DMS53 treated with DMSO at 0.1 percent for 48 hours (cell line): Measurements from ENCODE around the gene PABPN1L.
"Not testable (repeated sequence)": the region's sequence is repeated elsewhere in the genome, so short reads cannot be mapped to it uniquely, and the experiment has no call there.

Experiments
- DNase-seq: peaks from one replicate; lab custom pipeline; 2025; ENCODE audit not compliant: unreplicated experiment; lab: John Stamatoyannopoulos, UW

The PABPN1L gene

DNA sequence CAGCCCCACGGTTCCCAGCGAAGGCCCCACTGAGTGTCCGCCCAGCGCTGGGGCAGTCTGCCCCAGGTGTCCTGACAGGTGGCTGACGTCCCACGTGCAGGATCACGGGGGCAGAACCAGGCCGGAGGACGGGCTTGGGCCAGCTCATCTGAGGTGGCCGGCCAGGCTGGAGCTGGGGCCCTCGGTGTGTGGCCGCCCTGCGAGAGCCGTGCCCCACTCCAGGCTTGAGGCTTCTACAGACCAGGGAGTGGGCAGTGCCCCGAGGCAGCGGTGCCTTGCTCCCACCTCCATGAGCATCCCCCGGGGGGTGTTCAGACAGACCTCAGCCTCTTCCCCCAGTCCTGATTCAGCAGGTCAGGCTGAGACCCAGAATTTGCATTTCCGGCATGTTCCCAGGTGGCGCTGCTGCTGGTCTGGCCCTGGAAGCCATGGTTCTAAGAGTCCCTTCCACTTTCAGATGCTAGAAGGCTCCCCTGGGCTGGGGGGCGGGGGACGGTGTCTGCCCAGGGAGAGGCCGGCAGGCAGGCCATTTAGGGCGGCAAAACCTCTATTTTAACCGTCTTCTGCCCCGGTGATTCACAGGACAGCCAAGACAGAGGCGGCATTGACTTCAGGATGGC, 35.4 kb upstream of the PABPN1L start:
- DNase-seq, result no peak

DNA sequence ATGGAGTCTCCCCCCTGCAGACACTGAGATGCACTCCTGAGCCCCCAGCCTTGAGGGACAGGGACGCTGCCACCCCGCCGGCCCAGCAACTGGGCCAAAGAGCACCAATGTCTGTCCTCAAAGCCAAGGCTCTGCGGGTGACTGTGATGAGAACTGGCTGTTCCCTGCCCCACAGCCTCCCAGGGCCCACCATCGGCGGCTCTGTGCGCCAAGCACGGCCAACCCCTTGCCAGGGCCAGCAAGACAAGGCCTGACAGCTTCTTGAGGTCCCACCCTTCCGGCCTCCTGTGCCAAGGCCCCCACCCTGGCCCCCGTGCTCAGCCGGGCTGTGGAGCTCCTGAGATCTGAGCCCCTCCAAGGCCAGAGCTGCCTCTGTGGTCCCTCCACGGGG, 34.2 kb upstream of the PABPN1L start:
- DNase-seq, result no peak

DNA sequence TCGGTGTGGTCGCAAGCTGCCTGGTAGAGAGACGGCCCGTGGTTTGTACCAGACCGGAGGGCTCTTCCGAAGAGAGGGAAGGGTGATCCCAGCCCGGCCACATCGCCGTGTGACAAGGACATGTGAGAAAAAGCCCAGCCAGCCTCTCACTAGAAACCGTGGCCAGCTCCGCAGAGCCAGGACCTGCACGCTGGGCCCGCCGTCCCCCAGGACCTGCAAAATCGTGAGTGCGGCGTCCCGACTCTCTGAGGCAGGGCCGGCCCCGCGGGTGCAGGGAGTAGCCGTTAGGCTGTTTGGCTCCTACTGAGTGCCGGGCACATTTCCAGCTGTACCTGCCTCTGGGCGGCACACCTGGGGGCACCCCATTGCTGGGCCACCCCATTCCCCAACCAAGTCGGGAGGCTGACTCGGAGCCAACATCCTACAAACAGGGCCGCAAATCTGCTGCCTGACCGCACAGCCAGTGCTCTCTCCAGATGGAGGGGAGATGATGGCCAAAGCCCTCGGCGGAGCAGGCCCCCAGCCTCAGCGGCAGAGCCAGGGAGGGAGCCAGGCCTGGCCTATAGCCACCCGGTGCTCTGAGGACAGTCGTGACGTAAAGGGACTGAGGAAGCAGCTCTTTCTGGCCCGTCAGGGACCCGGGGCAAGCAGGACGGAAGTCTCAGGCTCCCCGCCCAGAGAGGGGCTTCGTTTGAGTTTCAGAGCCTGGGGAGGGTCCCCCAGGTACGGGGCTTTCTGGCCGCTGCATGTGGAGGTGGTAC, 33.6 kb upstream of the PABPN1L start:
- DNase-seq, result no peak

DNA sequence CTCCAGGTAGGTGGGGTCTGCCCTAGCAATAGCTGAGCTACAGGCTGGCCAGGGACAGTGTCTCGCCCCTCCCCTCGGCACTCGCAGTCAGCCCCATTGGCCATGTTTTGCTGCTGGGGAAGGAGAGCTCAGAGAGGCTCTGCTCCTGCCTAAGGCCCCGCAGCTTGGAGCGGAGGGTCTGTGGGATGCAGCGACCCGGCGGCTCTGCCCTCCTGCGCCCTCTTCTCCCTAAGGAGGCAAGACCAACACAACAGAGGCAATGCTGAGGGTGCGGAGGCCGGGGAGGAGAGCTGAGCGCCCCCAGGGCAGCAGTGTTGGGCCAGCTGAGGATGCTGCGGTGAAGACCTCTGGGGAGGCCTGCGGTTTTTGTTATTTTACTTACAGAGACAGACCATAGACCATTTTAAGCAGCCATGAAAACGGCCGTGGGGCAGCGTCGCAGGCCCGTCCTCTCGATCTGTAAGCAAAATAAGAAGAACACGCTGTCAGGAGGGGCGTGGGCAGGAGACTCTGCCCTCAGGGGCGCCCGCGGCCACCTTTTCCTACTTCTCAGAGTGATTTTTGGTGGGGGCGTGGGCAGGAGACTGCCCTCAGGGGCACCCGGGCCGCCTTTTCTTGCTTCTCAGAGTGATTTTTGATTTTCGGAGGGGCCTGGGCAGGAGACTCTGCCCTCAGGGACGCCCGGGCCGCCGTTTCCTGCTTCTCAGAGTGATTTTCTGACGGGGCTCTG, 31.4 kb upstream of the PABPN1L start:
- DNase-seq, result no peak

DNA sequence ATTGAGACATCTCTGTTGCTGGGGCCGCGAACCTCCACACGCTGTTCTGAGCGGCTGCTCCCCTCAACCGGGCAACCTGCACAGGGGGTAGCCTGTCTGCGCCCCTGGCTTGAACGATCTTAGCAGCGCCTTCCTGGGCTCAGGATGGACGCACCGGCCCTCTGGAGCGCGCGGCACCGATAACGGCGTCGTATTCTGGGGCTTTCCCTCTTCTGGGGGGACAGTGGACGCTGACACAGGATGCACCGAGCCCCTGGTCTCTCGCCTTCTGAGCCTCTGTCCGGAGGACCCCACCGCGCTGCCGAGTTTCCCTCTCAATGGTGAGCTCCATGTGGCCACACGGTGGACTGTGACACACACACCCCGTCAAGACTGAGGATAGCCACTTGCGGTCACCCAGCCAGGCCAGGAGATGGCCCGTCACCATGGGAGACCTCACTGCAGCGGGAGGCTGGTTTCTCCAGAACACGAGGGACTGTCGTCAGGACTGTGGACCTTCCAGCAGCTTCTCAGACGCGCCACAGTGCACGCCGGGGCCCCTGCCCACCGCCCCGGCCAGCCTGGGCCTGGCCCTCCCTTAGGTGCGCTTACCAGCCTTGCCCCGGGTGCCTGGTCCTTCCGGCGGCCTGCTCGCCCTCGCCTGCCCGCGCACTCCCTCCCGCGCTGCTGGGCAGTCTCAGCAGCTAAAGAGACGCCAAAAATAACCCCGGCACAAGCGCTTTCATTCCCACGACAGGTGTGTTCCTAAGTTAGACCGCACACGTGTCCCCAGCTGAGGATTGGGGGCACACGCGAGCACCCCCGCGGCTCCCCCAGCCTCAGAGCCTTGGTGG, 30.0 kb upstream of the PABPN1L start:
- DNase-seq, result no peak

DNA sequence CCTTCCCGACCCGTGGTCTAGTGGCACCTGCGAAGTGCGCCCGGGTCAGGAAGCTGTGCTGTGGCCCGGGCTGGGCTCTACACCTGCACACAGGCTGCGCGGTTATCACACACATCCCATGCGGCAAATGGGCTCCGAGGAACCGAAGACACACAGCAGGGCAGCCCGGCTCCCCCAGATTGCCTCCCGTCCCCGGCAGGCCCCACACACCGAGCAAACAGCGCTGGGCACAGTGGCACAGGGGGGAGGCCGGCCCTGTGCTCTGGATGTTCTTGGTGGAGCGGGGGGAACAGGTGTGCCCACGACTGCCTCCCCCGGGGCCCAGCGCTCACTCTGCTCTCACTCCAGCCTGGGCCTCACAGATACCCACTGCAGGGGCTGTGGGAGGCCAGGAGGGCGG, 28.9 kb upstream of the PABPN1L start:
- no peak for DNase-seq

DNA sequence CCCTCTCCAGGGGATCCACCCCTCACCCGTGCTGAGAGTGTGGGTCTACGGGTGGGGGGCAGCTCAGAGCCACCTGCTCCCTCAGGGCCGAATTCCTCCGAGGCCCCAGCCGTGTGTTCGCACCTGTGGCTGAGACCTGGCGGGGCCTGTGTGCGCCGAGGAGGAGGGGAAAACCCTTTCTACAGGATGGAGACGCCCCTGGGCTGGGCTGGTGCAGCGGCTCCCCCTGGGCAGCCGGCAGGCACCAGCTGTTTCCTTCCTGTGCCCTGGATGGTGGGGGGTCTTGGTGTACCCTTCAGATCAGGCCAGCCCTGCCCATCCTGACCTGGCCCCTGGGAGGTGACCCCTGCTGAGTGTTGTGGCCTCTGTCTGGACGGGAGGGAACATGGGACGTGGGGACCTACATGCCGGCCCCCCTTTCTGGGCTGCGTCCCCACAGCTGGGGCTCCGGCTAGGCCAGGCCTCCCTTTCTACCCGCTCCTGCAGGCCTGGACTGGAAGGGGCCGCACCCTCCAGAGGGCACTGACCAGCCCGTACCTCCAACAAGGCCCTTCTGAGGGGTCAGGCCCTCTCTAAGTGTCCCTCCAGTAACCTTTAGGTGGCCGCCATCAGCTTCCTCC, 28.3 kb upstream of the PABPN1L start:
- no peak for DNase-seq

DNA sequence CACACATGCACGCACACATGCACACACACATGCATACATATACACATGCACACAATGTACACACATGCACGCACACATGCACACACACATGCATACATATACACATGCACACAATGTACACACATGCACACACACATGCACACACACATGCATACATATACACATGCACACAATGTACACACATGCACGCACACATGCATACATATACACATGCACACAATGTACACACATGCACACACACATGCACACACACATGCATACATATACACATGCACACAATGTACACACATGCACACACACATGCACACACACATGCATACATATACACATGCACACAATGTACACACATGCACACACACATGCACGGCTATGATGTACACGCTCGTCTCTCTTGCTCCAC, 27.8 kb upstream of the PABPN1L start:
- DNase-seq, result not testable (repeated sequence)

DNA sequence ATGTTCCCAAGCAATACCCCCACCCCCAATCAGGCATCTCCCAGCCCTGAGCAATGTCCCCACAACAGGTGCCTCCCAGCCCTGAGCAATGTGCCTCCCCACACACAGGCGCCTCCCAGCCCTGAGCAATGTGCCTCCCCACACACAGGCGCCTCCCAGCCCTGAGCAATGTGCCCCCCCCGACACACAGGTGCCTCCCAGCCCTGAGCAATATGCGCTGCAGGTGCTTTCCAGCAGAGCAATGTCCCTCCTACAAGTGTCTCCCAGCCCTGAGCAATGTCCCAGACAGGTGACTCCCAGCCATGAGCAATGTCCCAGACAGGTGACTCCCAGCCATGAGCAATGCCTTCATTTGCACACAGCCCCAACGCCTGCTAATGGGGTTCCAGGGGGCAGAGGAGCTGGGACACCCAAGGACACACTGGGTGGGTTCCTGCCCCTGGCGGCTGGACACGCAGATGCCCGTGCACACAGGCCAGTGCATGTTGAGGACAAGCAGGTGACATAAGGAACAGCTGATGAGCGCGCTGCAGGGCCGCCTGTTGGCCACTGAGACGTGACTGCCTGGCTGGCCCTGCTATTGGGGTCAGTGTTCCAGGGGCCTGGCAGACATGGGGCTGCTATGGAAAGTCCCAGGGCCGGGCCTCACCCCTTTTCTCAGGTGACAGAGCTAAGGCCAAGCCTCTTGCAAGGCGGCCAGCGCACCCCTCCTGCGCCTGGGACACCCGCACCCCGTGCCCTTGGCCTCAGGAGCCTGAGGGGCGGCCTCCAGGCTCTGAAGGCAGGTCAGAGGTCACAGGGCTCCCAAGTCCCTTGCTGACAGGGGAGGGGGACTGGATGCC, 26.9 kb upstream of the PABPN1L start:
- DNase-seq, result no peak

DNA sequence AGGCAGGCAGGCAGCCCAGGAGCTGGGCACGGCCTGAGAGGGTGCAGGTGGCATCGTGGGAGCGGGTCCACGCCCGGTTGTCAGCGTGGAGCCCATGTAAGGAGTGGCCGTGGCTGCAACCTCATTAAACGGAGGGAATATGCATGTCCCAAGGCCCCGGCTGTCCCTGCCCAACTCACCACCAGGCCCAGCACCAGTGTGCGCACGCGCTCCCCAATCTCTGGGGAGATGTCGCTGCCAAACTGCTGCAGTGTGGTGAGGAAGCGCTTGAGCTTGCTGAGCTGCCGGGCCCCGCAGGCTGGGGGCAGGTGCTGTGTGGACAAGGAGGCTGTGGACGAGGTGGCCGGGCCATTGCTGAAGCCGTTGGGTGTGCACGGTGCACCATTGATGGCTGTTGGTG, 25.6 kb upstream of the PABPN1L start:
- no peak for DNase-seq

DNA sequence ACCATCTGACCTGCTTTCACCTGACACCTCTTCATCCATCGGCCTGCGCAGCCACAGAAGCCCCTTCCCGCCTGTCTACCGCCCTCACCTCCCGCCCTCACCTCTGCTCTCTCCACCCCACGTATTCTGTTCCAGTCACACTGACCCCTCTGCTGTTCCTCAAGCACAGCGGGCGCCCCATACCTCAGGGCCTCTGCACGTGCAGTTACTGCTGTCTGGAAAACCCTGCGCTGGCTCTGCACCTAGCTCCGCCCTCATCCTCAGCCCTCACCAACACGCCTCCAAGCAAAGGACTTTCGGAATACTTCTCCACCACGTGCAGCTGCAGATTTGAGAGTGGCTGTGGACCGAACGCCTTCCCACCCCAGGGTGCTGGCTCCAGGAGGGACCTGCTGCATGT, 24.6 kb upstream of the PABPN1L start:
- DNase-seq, result no peak

DNA sequence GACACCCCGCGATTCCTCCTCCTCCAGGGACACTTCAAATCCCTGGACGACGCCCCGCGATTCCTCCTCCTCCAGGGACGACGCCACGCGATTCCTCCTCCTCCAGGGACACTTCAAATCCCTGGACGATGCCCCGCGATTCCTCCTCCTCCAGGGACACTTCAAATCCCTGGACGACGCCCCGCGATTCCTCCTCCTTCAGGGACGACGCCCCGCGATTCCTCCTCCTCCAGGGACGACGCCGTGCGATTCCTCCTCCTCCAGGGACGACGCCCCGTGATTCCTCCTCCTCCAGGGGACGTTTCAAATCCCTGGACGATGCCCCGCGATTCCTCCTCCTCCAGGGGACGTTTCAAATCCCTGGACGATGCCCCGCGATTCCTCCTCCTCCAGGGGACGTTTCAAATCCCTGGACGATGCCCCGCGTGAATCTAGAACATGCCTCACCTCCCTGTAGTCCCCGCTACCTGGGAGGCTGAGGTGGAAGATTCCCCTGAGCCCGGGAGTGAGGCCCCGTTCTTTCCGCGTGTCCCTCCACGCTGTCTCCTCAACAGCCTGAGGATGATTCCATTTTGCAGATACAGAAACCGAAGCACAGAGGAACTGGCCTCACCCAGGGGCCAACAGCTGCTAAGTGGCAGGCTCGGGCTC, 23.4 kb upstream of the PABPN1L start:
- not testable (repeated sequence) for DNase-seq

DNA sequence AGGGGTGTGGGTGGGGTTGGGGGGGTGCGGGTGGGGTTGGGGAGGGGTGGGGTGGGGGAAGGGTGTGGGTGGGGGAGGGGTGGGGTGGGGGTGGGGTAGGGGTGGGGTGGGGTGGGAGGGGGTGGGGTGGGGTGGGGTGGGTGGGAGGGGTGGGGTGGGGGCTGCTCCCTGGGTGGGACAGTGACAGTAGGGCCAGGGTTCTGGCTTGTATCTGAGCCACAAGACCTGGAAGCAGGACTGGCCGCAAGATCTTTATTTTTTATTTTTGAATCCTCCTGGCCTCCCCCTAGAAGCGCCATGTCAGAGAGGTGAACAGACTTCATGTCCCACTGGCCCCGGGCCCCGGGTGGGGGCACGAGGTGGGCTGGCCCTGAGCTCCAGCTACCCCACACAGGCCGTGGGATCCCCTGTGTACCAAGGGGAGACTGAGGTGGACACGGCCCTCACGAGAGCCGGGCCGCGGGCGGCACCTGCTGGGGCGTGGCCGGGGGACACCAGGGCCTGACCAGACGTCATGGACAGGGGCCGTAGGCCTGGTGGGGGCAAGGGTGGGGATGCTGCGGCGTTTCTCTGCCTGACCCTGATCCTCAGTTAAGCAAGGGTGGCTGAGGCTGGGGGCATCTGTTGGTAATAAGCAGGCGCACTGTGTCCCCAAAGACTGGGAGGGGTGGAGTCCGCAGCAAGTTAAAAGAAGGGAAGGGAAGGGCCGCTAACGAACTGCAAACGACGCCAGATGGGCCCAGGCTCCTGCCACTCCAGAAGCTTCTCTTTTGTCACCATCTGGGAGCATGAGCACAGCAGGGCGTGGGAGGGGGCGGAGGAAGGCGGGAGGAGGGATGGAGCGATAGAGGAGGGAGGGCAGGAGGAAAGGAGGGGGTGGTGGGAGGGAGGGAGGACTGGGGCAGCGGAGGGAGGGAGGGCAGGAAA, 22.3 kb upstream of the PABPN1L start:
- DNase-seq, result no peak

DNA sequence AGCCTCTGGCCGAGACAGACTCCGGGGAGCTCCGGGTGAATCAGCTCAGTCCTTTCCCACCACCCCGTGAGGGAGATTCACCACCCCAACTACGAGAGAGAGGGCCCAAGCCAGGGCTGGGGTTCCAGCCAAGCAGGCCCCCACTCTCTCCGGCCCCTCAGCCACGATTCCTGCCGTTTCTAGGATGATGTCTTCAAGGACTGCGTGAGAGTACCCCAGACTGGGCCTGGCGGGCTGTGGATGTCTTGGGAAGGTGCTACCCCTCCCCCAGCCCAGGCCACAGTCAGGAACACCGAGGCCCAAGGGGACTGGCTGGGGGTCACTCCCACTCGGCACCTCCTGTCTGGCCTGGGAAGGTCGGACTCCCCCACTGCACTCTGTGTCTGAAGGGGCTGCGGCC, 21.6 kb upstream of the PABPN1L start:
- DNase-seq, result no peak

DNA sequence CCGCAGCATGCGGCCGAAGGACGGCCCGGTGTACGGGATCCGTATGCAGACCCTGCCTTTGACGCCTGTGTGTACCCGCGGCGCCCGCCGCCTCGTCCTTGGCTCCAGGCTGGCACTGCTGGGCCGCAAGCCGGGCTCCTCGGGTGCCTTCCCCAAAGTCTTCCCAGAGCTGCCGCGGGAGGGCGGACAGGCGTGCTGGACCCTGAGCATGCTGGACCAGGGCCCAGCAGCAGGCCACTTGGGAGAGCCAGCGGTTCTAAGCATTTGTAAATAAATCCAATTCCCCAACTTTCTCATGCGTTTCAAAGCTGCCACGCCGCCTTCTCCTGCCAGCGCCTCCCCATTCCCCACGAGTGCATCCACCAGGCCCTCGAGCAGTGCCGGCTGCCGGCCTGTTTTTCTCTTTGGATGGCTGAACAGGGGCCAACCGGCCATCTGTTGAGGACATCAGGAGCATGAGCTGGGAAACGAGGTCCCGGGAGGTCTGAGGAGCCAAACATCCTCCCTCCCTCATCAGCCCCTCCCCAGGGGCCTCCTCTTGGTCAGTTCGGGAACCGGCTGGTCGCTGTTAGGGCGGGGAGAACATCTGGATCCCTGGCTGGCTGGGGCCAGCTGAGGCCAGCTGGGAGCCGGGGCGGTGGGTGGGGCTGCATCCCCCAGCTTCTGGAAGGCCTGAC, 20.5 kb upstream of the PABPN1L start:
- DNase-seq, result no peak

DNA sequence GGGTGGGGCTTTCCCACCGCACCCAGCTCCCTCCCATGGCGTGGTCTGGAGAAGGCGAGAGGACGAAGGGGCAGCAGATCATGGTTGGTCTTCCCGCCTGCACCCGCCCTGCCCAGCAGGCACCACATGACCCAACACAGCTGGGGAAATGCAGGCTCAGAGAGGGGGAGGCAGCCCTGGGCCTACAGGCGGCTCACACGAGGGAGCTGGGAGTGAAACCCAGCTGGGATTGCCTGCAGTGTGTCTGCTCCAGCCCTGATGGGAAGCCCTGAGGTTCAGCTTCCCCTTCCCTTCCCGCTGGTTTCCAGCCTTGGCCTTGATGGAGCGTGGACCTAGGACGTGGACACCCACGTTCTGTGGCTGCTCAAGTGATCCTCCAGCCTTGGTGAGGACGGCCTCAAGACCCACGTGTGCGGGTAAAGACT, 20.0 kb upstream of the PABPN1L start:
- DNase-seq, result no peak

DNA sequence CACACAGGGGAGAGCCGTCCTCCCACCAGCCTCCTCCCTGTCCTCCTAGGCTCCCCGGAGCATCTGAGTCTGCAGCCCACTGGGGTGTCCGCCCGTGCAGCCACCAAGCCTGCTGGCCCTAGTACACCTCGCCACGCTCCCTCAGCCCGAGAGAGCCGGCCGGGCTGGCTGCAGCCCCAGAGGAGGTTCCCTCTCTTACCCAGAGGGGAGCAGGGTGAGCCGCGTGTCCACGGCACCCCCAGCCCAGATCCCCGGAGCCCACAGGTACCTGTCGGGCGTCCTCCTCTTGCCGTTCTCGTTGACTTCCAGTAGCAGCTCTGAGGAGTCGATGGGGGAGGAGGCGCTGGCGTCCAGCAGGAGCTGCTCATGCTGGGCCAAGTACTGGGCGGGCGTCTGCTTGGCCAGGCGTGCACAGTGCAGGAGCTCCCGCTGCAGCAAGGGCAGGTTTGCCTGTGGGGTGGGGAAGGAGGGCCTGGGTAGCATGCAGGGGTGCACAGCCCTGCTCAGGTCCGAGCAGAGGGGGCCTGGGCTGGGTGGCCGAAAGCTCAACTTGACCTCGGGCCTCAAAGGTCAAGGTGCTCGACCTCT, 19.3 kb upstream of the PABPN1L start:
- no peak for DNase-seq
